Endothelial cell of umbilical vein (primary cell): ENCODE measurements around the gene GDPD4. TPM values are rescaled to one million over a fixed set of nuclear protein-coding genes. Genes with fewer than 3 reads are reported as not detected.

Experiments used
- BruUV-seq: library from RNA; stranded (reverse); fragments of 400-500 nt; replicated peaks from 2 replicates; lab custom pipeline; 2021; lab: Mats Ljungman, UMichigan
- CTCF ChIA-PET: fragments of 300-600, 350-600 bp; sonication (Branson Sonifier 250); formaldehyde crosslinking; loops from one replicate; lab custom pipeline; 2021; ENCODE audit warnings: antibody characterized with exemption, inconsistent platforms; lab: Charles Lee
- POLR2A ChIA-PET: fragments of 300-600, 350-600 bp; sonication (Branson Sonifier 250); formaldehyde crosslinking; loops from one replicate; lab custom pipeline; 2021; ENCODE audit warnings: antibody characterized with exemption, inconsistent platforms; lab: Charles Lee
- DNase-seq: peaks from one replicate; pipeline ENCODE4 v3.0.0-alpha.2; 2011; ENCODE audit warnings: low read depth, low spot score
- FAIRE-seq: peaks from 2 replicates; lab custom pipeline; 2011; peaks lifted over from hg19 to GRCh38; lab: Jason Lieb, UNC
- H2AFZ ChIP-seq: 2 replicates; pipeline ENCODE4 v1.6.0; 2012; ENCODE audit warnings: low read depth, low read length, control low read depth, inconsistent platforms
- H3K27ac ChIP-seq: 2 replicates; pipeline ENCODE4 v1.5.1; 2011; ENCODE audit warnings: low read depth, mild to moderate bottlenecking, control low read depth, low read length, moderate library complexity; ENCODE audit not compliant: insufficient read depth
- H3K27me3 ChIP-seq, 2 experiments: 2 replicates each; pipeline versions ENCODE4 v1.6.0 to v1.6.1; 2011; ENCODE audit warnings: low read length in 2 of 2, mixed read lengths in 1 of 2; ENCODE audit not compliant: control insufficient read depth in 2 of 2, insufficient read depth in 2 of 2
- H3K36me3 ChIP-seq, 2 experiments: 2 replicates in 1 of 2; 3 replicates in 1 of 2; pipeline ENCODE4 v1.5.1; 2011; ENCODE audit warnings: low read length in 2 of 2, mild to moderate bottlenecking in 1 of 2, moderate library complexity in 1 of 2; ENCODE audit not compliant: control insufficient read depth in 2 of 2, insufficient read depth in 2 of 2; ENCODE audit errors: extremely low read depth in 1 of 2
- H3K4me1 ChIP-seq: 3 replicates; pipeline ENCODE4 v1.5.1; 2011; ENCODE audit warnings: mild to moderate bottlenecking, low read length; ENCODE audit not compliant: control insufficient read depth, insufficient read depth; ENCODE audit errors: extremely low read depth
- H3K4me2 ChIP-seq: 2 replicates; pipeline ENCODE4 v1.6.1; 2011; ENCODE audit warnings: low read length, control low read depth, mixed read lengths; ENCODE audit not compliant: insufficient read depth
- H3K4me3 ChIP-seq, 3 experiments: fragments of 200-600 bp in 1 of 3; sonication (generic), shearing (Covaris generic) in 1 of 3; replicated peaks in 1 of 3; 2 replicates each; pipeline ENCODE4 v1.5.1; 2011 to 2016; ENCODE audit warnings: control low read depth in 3 of 3, low read length in 3 of 3, mild to moderate bottlenecking in 2 of 3, inconsistent platforms in 1 of 3, low read depth in 1 of 3, moderate library complexity in 1 of 3; ENCODE audit not compliant: insufficient read depth in 1 of 3
- H3K79me2 ChIP-seq: 2 replicates; pipeline ENCODE4 v1.6.0; 2012; ENCODE audit warnings: low read length, inconsistent platforms; ENCODE audit not compliant: control insufficient read depth, insufficient read depth
- H3K9ac ChIP-seq: replicated peaks from 2 replicates; pipeline ENCODE3; 2011; ENCODE audit warnings: low read length, control low read depth; ENCODE audit not compliant: insufficient read depth; ENCODE audit errors: extremely low read depth
- H3K9me1 ChIP-seq: replicated peaks from 3 replicates; pipeline ENCODE4 v1.6.0; 2011; ENCODE audit warnings: mild to moderate bottlenecking, low read length; ENCODE audit not compliant: control insufficient read depth, insufficient read depth; ENCODE audit errors: extremely low read depth
- H3K9me3 ChIP-seq: replicated peaks from 2 replicates; pipeline ENCODE4 v1.5.1; 2012; ENCODE audit warnings: low read length, inconsistent platforms; ENCODE audit not compliant: control insufficient read depth, insufficient read depth
- H4K20me1 ChIP-seq: replicated peaks from 2 replicates; pipeline ENCODE3; 2011; ENCODE audit warnings: mild to moderate bottlenecking, low read length; ENCODE audit not compliant: control insufficient read depth, insufficient read depth; ENCODE audit errors: extremely low read depth
- EZH2 ChIP-seq: IDR thresholded peaks from 2 replicates; pipeline ENCODE4 v1.6.1; 2012; ENCODE audit warnings: borderline replicate concordance, low read depth, mild to moderate bottlenecking, moderate library complexity, low read length, inconsistent platforms; ENCODE audit not compliant: severe bottlenecking
- MYC ChIP-seq: IDR thresholded peaks from one replicate; pipeline ENCODE4 v1.6.1; 2011; ENCODE audit warnings: mild to moderate bottlenecking, low read depth, low read length
- dilution Hi-C: fragments of 300-500 bp; cut with MboI; formaldehyde crosslinking; loops from one replicate; pipeline ENCODE4 v1.15.0; 2019; ENCODE audit warnings: low sequenced_read_pairs; ENCODE audit not compliant: extremely low pct_ligation_motif_present
- intact Hi-C: fragments of 100-400 bp; cut with micrococcal nuclease; formaldehyde crosslinking; loops from one replicate; pipeline ENCODE4 v1.10.0; 2022
- polyA plus RNA-seq, 4 experiments: library from polyadenylated mRNA; depleted of rRNA in 3 of 4; stranded (reverse) in 3 of 4; unstranded in 1 of 4; fragments of >200 nt; gene quantifications; 2 replicates each; pipeline versions ENCODE4 v1.2.1 to v1.2.3, GENCODE V29; 2011 to 2012; ENCODE audit warnings: missing spikeins in 1 of 4
- total RNA-seq: library from RNA; stranded (reverse); gene quantifications from 2 replicates; pipeline ENCODE4 v1.2.3, GENCODE V29; 2021
- TF ChIP-seq, protein P1 (sequence below), 2 donors: IDR thresholded peaks; 1 replicate in 1 of 2; 2 replicates in 1 of 2; pipeline ENCODE4 v1.5.1; 2011; ENCODE audit warnings: low read length in 2 of 2, mild to moderate bottlenecking in 2 of 2, moderate library complexity in 2 of 2, control low read depth in 1 of 2, inconsistent platforms in 1 of 2, low read depth in 1 of 2; ENCODE audit not compliant: insufficient read depth in 1 of 2; ENCODE audit errors: extremely low read depth in 1 of 2
- TF ChIP-seq, protein P2 (sequence below): IDR thresholded peaks from 2 replicates; pipeline ENCODE4 v1.6.1; 2011; ENCODE audit not compliant: insufficient read depth, insufficient read length

GDPD4 gene
- total and polyA plus RNA-seq, 2 donors (not counting 3 experiments of a cell fraction or from before 2014, with no cell fraction given) = not detected

DNA sequence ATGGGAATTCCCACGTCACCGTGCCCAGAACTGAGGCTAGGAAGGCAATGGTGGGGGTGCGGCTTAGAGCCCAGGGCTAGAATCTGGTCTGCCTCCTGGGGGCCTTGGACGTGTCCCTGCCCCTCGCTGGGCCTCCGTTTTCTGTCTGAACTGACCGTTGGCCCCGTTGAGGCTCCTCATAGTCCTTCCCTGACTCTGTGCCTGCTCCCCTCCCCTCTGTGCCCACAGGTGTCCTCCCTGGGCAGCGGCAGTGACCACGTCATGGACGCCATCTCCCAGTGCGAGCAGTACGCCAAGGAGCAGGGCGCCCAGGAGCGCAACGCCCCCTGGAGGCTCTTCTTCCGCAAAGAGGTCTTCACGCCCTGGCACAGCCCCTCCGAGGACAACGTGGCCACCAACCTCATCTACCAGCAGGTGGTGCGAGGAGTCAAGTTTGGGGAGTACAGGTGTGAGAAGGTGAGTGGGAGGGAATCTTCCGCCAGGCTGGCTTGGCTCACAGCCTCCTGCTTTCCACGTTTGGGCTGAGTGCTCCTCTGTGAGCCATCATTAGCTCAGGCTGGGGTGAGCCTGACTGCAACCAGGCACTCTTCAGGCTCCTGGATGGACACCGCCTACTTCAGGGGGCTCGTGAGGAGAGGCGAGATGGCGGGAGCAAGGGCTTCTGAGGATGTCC, 109.5 kb downstream of the GDPD4 start:
- no peaks in the 10 kb centered on the region for H4K20me1 ChIP-seq
- H3K27ac ChIP-seq = no peak overlapping the region
- FAIRE-seq (no peak), DNase-seq (no peak)
- H3K9me1 ChIP-seq = no peaks in the 10 kb centered on the region
- intact Hi-C loops (loop anchor here (10.0 kb wide), 1 partner anchor 283 kb away; the partner anchor contains the start of gene PAK1), dilution Hi-C loops (no loop called here)
- no TSS peak for BruUV-seq
- H3K4me1 ChIP-seq = no peaks in the 10 kb centered on the region
- H3K9ac ChIP-seq = no peak overlapping the region
- POLR2A ChIA-PET = no interaction called here
- H3K4me2 ChIP-seq = no peak overlapping the region
- no peaks in the 10 kb centered on the region for H3K79me2 ChIP-seq
- H2AFZ ChIP-seq = no peak overlapping the region
- TF ChIP-seq MYC = no peak
- TF ChIP-seq, protein P1, sequence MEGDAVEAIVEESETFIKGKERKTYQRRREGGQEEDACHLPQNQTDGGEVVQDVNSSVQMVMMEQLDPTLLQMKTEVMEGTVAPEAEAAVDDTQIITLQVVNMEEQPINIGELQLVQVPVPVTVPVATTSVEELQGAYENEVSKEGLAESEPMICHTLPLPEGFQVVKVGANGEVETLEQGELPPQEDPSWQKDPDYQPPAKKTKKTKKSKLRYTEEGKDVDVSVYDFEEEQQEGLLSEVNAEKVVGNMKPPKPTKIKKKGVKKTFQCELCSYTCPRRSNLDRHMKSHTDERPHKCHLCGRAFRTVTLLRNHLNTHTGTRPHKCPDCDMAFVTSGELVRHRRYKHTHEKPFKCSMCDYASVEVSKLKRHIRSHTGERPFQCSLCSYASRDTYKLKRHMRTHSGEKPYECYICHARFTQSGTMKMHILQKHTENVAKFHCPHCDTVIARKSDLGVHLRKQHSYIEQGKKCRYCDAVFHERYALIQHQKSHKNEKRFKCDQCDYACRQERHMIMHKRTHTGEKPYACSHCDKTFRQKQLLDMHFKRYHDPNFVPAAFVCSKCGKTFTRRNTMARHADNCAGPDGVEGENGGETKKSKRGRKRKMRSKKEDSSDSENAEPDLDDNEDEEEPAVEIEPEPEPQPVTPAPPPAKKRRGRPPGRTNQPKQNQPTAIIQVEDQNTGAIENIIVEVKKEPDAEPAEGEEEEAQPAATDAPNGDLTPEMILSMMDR (IDR thresholded peaks at IDR 0.05; ENCODE audit: extremely low read depth in 1 of 2, insufficient read depth in 1 of 2, low read depth in 1 of 2, low read length in 2 of 2) = peak; percentile 13 to 31
- CTCF ChIA-PET = interaction anchor here (1.0 to 8.3 kb wide), 2 partner anchors 62 to 356 kb away, joined by 4 to 309 read pairs; partner anchors contain the start of gene MYO7A
- H3K36me3 ChIP-seq = no peaks in the 10 kb centered on the region
- no peaks in the 10 kb centered on the region for H3K27me3 ChIP-seq
- no peaks in the 10 kb centered on the region for H3K9me3 ChIP-seq
- H3K4me3 ChIP-seq = no peak overlapping the region

DNA sequence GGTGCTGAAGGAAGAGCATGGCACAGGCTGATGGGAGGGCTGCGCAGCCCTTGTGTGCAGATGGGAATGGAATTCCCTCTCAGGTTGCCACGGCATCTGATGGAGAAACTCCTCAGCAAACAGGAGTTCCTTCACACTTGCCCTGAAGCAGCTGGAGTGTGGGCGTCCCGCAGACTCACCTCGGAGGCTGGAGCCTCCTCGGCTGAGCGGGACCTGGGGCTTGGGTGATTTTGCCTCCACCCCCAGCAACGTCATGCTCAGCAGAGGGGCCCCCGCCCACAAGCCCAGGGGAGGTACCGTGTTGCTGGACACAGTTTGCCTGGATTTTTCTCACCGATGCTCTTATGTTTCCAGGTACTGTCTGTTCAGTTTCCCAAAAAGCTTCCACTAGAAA, 110.1 kb downstream of the GDPD4 start:
- FAIRE-seq (no peak), DNase-seq (no peak)
- H4K20me1 ChIP-seq = no peaks in the 10 kb centered on the region
- no TSS peak for BruUV-seq
- no peaks in the 10 kb centered on the region for H3K79me2 ChIP-seq
- no peak overlapping the region for H3K4me2 ChIP-seq
- H3K4me3 ChIP-seq = no peak overlapping the region
- dilution Hi-C loops (no loop called here), intact Hi-C loops (loop anchor here (10.0 kb wide), 1 partner anchor 283 kb away; the partner anchor contains the start of gene PAK1)
- H3K27ac ChIP-seq = no peak overlapping the region
- H3K9ac ChIP-seq = no peak overlapping the region
- POLR2A ChIA-PET = no interaction called here
- H3K27me3 ChIP-seq = no peaks in the 10 kb centered on the region
- H3K36me3 ChIP-seq = no peaks in the 10 kb centered on the region
- H3K4me1 ChIP-seq = no peaks in the 10 kb centered on the region
- no peaks in the 10 kb centered on the region for H3K9me1 ChIP-seq
- no peaks in the 10 kb centered on the region for H3K9me3 ChIP-seq
- TF ChIP-seq EZH2 = no peak
- TF ChIP-seq, protein P1 (IDR thresholded peaks at IDR 0.05; ENCODE audit: extremely low read depth in 1 of 2, insufficient read depth in 1 of 2, low read depth in 1 of 2, low read length in 2 of 2) = no peak
- TF ChIP-seq MYC = no peak
- TF ChIP-seq, protein P2, sequence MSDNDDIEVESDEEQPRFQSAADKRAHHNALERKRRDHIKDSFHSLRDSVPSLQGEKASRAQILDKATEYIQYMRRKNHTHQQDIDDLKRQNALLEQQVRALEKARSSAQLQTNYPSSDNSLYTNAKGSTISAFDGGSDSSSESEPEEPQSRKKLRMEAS = no peak
- CTCF ChIA-PET = interaction anchor here (1.6 to 8.3 kb wide), 2 partner anchors 13 to 62 kb away, joined by 3 to 309 read pairs; partner anchors contain the start of gene MYO7A
- no peak overlapping the region for H2AFZ ChIP-seq
